SJSA1 (cell line): ENCODE measurements around the gene TAB3. TPM values are rescaled to one million over a fixed set of nuclear protein-coding genes. Genes with fewer than 3 reads are reported as not detected.
A peak's percentile ranks its signal among the peaks of the same experiment; 100 is the strongest.

ENCODE experiments used
- DNase-seq, 2 experiments: peaks; one replicate each; pipeline ENCODE4 v3.0.0-alpha.2; 2015 to 2020; ENCODE audit warnings: low spot score in 2 of 2, low read depth in 1 of 2
- H3K27ac ChIP-seq: fragments of 250-450 bp; sonication (Bioruptor Pico); 2 replicates; pipeline ENCODE4 v1.5.1; 2020; ENCODE audit warnings: mild to moderate bottlenecking, moderate library complexity
- H3K27me3 ChIP-seq: fragments of 250-450 bp; sonication (Bioruptor Pico); replicated peaks from 2 replicates; pipeline ENCODE4 v1.5.1; 2020; ENCODE audit warnings: mild to moderate bottlenecking, moderate library complexity
- H3K36me3 ChIP-seq: fragments of 250-450 bp; sonication (Bioruptor Pico); 2 replicates; pipeline ENCODE4 v1.5.1; 2020; ENCODE audit warnings: mild to moderate bottlenecking
- H3K4me1 ChIP-seq: fragments of 250-450 bp; sonication (Bioruptor Pico); replicated peaks from 2 replicates; pipeline ENCODE4 v1.6.1; 2021; ENCODE audit warnings: mild to moderate bottlenecking
- H3K4me3 ChIP-seq: fragments of 250-450 bp; sonication (Bioruptor Pico); 2 replicates; pipeline ENCODE4 v1.5.1; 2020; ENCODE audit warnings: mild to moderate bottlenecking
- H3K9me3 ChIP-seq: fragments of 250-450 bp; sonication (Bioruptor Pico); replicated peaks from 2 replicates; pipeline ENCODE4 v1.5.1; 2020; ENCODE audit warnings: mild to moderate bottlenecking
- total RNA-seq: library from RNA; depleted of rRNA; stranded (reverse); fragments of >200 nt; shearing (Covaris generic); gene quantifications from 2 replicates; pipeline ENCODE4 v1.2.3, GENCODE V29; 2014; rRNA removed

Gene TAB3, protein sequence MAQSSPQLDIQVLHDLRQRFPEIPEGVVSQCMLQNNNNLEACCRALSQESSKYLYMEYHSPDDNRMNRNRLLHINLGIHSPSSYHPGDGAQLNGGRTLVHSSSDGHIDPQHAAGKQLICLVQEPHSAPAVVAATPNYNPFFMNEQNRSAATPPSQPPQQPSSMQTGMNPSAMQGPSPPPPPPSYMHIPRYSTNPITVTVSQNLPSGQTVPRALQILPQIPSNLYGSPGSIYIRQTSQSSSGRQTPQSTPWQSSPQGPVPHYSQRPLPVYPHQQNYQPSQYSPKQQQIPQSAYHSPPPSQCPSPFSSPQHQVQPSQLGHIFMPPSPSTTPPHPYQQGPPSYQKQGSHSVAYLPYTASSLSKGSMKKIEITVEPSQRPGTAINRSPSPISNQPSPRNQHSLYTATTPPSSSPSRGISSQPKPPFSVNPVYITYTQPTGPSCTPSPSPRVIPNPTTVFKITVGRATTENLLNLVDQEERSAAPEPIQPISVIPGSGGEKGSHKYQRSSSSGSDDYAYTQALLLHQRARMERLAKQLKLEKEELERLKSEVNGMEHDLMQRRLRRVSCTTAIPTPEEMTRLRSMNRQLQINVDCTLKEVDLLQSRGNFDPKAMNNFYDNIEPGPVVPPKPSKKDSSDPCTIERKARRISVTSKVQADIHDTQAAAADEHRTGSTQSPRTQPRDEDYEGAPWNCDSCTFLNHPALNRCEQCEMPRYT
- total RNA-seq = 3.8 and 11.1 TPM in 2 replicates

DNA sequence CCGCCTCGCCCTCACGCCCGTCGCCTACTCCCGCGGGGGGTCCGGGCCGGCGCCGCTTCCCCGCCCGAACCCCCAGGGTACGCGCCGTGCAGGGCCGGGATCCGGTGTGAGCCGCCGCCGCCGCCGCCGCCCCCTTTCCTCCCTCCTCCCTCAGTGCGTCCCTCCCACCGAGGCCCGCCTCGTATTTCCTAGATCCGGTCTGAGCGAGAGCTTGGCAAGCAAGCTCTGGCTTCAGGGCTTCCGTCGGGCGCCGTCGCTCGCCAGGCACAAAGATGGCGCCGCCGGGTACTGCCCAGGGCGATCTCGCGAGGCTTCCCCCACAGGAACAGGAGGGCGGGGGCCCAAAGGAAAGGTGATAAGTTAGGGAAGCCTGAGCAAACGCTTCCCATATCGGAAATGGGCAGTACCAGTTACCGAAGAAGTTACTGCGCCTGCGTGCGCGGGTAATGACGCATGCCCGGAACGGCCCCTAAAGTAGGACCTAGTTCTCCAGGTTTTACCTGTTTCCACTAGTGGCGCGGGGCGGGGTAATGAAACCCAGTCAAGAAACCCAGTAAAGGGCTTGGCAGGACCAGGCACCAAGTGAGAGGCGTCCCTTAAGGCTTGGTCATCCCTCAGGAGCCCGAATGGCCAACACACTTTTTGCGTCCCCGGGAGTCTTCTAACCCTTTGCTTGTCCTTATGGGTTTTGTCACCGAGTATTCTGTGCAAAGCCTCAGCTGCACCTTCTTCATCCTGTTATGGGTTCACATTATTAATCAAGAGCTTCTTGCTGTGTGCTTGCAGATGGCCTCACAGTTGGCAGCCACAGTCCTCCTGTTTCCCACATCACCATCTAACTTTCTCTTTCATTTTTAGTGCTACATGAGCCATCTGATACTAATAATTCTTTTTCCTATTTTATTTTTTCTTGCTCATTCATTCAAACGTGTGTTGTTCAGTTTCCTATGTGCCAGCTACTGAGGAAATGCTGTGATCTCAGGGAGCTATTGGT lies at the start of gene TAB3:
Gene TAB3, minus strand, starts transcription at position 108 of the 994 bp plus-strand sequence. CDS start 29,666 bp downstream, outside the sequence.
- Histone ChIP-seq H3K36me3 (peaks cover 4% of the 10 kb centered on the region), H3K4me3 (peak within 1 kb of the TSS; percentile 94), H3K4me1 (no peaks in the 10 kb centered on the region), H3K27ac (peak within 1 kb of the TSS; percentile 57), H3K9me3 (no peaks in the 10 kb centered on the region), H3K27me3 (no peaks in the 10 kb centered on the region)
- peak; percentile 90 for DNase-seq

- no peaks in the 10 kb centered on the region for H3K27me3 ChIP-seq
Observed at GRCh38 chrX:30938295-30938694, 49.2 kb upstream of the TAB3 start.

GRCh38 chrX:30935985-30936384 lies 46.9 kb upstream of the TAB3 start:
- Histone ChIP-seq H3K4me1 (no peaks in the 10 kb centered on the region), H3K27ac (no peak overlapping the region), H3K36me3 (no peaks in the 10 kb centered on the region), H3K27me3 (no peaks in the 10 kb centered on the region), H3K9me3 (no peaks in the 10 kb centered on the region), H3K4me3 (no peak overlapping the region)
- DNase-seq = no peak

More at GRCh38 chrX:30938295-30938694, 49.2 kb upstream of the TAB3 start:
- no peaks in the 10 kb centered on the region for H3K36me3 ChIP-seq
- DNase-seq = no peak
- H3K27ac ChIP-seq = no peak overlapping the region
- H3K4me1 ChIP-seq = no peaks in the 10 kb centered on the region
- H3K4me3 ChIP-seq = no peak overlapping the region
- no peaks in the 10 kb centered on the region for H3K9me3 ChIP-seq

DNA sequence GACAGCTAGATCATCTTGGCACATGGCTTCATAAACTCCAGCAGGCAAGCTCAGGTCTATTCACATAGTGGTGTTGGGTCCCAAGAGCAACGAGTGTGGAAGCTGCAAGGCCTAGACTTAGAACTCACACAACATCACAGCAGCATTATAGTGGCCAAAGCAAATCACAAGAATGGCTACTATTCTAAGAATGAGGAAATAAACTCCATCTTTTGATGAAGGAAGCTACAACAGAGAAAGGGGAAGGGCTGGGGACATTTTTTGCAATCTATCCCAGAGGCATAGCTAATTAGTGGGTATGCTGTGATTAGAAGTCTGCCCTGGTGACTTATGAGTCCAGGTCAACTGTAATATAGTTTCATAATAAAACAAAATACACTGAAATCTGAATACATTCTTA lies 42.9 kb upstream of the TAB3 start:
- no peak overlapping the region for H3K27ac ChIP-seq
- no peaks in the 10 kb centered on the region for H3K4me1 ChIP-seq
- no peaks in the 10 kb centered on the region for H3K27me3 ChIP-seq
- DNase-seq = no peak
- H3K4me3 ChIP-seq = no peak overlapping the region
- no peaks in the 10 kb centered on the region for H3K36me3 ChIP-seq
- H3K9me3 ChIP-seq = no peaks in the 10 kb centered on the region

DNA sequence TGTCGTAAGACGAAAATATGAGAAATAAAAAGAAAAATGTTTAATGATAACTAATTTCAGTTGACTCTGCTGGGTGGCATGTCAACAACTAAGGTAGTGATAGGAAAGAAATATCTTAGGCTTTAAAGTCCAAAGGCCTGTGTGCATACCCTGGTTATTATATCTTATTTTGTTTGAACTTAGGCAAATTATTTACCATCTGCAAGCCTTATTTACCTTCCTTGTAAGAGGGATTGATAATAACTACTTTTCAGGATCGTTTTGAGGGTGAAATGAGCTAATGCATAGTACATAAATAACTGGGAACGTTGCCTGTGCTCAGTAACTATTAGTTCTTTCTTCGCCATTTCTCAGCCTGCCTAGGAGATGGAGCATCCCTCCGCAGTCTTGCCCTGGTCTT lies 41.6 kb upstream of the TAB3 start:
- Histone ChIP-seq H3K36me3 (no peaks in the 10 kb centered on the region), H3K4me3 (no peak overlapping the region), H3K4me1 (no peaks in the 10 kb centered on the region), H3K27ac (no peak overlapping the region), H3K9me3 (no peaks in the 10 kb centered on the region), H3K27me3 (no peaks in the 10 kb centered on the region)
- no peak for DNase-seq

DNA sequence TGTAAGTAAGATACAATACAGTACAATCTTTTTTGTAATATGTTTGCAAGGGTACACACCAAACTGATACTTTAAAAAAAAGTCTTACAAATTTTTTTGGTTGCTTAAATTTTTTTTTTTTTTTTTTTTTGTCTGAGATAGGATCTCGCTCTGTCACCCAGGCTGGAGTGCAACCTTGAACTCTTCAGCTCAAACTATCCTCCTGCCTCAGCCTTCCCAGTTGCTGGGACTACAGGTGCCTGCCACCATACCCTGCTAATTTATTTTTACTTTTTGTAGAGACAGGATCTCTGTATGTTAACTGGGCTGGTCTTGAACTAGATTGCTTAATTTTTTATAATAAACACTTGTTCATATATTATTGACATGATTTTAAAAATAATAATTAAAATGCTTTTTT lies 41.1 kb upstream of the TAB3 start:
- H3K36me3 ChIP-seq = no peaks in the 10 kb centered on the region
- H3K27me3 ChIP-seq = no peaks in the 10 kb centered on the region
- H3K9me3 ChIP-seq = no peaks in the 10 kb centered on the region
- H3K4me3 ChIP-seq = no peak overlapping the region
- H3K4me1 ChIP-seq = no peaks in the 10 kb centered on the region
- no peak for DNase-seq
- H3K27ac ChIP-seq = no peak overlapping the region

- Histone ChIP-seq H3K27ac (no peak overlapping the region), H3K9me3 (no peaks in the 10 kb centered on the region)
Observed at GRCh38 chrX:30920271-30920670, 31.2 kb upstream of the TAB3 start.

GRCh38 chrX:30918480-30918879 lies 29.4 kb upstream of the TAB3 start:
- Histone ChIP-seq H3K4me1 (no peaks in the 10 kb centered on the region), H3K4me3 (no peak overlapping the region)
- DNase-seq = no peak

More at GRCh38 chrX:30920271-30920670, 31.2 kb upstream of the TAB3 start:
- no peaks in the 10 kb centered on the region for H3K27me3 ChIP-seq
- DNase-seq = no peak
- no peak overlapping the region for H3K4me3 ChIP-seq
- H3K36me3 ChIP-seq = no peaks in the 10 kb centered on the region
- H3K4me1 ChIP-seq = no peaks in the 10 kb centered on the region

GRCh38 chrX:30913492-30913891 lies 24.4 kb upstream of the TAB3 start:
- H3K4me1 ChIP-seq = no peaks in the 10 kb centered on the region
- no peaks in the 10 kb centered on the region for H3K27me3 ChIP-seq
- H3K9me3 ChIP-seq = no peaks in the 10 kb centered on the region
- DNase-seq = no peak
- H3K4me3 ChIP-seq = no peak overlapping the region
- H3K27ac ChIP-seq = no peak overlapping the region
- H3K36me3 ChIP-seq = no peaks in the 10 kb centered on the region

More at GRCh38 chrX:30918480-30918879, 29.4 kb upstream of the TAB3 start:
- no peaks in the 10 kb centered on the region for H3K27me3 ChIP-seq
- H3K27ac ChIP-seq = no peak overlapping the region
- no peaks in the 10 kb centered on the region for H3K9me3 ChIP-seq
- H3K36me3 ChIP-seq = no peaks in the 10 kb centered on the region

DNA sequence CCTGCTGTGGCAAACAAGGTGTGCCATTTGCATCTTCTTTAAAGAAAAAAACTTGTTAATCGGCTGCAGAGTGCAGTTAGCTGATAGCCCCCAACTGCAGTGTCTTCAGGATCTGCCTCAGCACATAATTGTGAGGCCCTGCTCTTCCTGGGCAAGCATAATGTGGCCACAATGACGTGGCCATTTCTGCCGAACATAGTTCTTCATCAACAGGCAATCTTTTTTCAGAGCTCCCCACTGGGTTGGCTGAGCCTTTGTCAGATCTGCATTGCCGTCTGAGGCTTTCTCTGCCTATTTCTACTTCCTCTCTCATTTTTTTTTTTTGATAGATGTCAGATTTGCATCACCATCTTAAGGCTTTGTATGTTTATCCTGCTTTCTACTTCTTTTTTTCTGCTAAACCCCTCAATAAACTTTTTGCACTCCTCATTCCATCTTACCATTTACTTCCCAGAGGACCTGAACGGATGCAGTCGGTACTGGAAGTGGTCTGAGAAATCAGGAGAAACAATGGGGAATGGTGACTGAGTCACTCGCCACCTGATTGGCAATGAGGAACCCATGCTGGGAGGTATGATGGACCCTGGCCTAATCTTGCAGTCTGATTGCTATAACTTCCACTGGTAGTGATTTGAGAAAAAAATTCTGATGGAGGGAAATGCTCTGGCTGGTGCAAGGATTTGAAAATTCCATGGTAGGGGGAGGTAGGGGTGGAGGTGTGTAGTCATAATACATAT lies 21.2 kb upstream of the TAB3 start:
- H3K4me1 ChIP-seq = no peaks in the 10 kb centered on the region
- no peak for DNase-seq
- H3K4me3 ChIP-seq = no peak overlapping the region
- H3K27me3 ChIP-seq = no peaks in the 10 kb centered on the region
- H3K9me3 ChIP-seq = no peaks in the 10 kb centered on the region
- no peaks in the 10 kb centered on the region for H3K36me3 ChIP-seq
- H3K27ac ChIP-seq = no peak overlapping the region

- Histone ChIP-seq H3K27ac (no peak overlapping the region), H3K27me3 (no peaks in the 10 kb centered on the region), H3K4me3 (no peak overlapping the region), H3K9me3 (no peaks in the 10 kb centered on the region), H3K4me1 (no peaks in the 10 kb centered on the region), H3K36me3 (no peaks in the 10 kb centered on the region)
- DNase-seq = peak; percentile 23 to 40
Observed at GRCh38 chrX:30906726-30907125, 17.7 kb upstream of the TAB3 start.

- no peak for DNase-seq
- no peak overlapping the region for H3K27ac ChIP-seq
Observed at GRCh38 chrX:30905321-30905720, 16.3 kb upstream of the TAB3 start.

DNA sequence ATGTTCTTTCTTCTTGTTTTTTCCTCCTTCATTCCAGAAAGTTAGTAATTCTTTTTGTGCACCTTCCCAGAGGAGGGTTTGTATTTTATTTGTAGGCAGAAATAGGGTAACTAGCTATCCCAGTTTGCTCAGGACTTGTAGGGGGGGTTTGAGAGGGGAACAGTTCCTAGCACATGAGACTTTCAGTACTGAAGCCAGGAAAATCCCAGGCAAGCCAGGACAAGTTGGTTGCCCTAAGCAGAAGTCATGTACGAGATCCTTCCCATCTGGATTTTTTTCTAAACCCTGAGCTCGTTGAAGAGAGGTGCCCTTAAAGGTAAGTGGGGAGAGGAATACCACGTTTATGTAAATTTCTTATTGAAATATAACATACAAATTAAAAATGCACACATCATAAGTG lies 15.6 kb upstream of the TAB3 start:
- H3K9me3 ChIP-seq = no peaks in the 10 kb centered on the region
- no peaks in the 10 kb centered on the region for H3K27me3 ChIP-seq
- DNase-seq = no peak
- H3K36me3 ChIP-seq = no peaks in the 10 kb centered on the region
- no peaks in the 10 kb centered on the region for H3K4me1 ChIP-seq
- no peak overlapping the region for H3K27ac ChIP-seq
- H3K4me3 ChIP-seq = no peak overlapping the region

More at GRCh38 chrX:30905321-30905720, 16.3 kb upstream of the TAB3 start:
- Histone ChIP-seq H3K36me3 (no peaks in the 10 kb centered on the region), H3K9me3 (no peaks in the 10 kb centered on the region), H3K4me1 (no peaks in the 10 kb centered on the region), H3K27me3 (no peaks in the 10 kb centered on the region), H3K4me3 (no peak overlapping the region)
